ENCODE data around the gene HAPLN1.

The HAPLN1 gene

GRCh38 chr5:83686251-83686650, 34.4 kb downstream of the HAPLN1 start:
- H3K4me3 ChIP-seq (ENCODE audit: low read depth, low read length), result no peak overlapping the region
- DNase-seq (ENCODE audit: low read depth), result no peak
- TF ChIP-seq CTCF (IDR thresholded peaks at IDR 0.05; ENCODE audit: insufficient read depth, low read depth, low read length, missing control alignments), result no peak

GRCh38 chr5:83683836-83684235, 36.8 kb downstream of the HAPLN1 start:
- H3K4me3 ChIP-seq (ENCODE audit: low read depth, low read length), result no peak overlapping the region
- TF ChIP-seq CTCF (IDR thresholded peaks at IDR 0.05; ENCODE audit: insufficient read depth, low read depth, low read length, missing control alignments), result no peak
- no peak for DNase-seq (ENCODE audit: low read depth)

GRCh38 chr5:83672646-83673045, 48.0 kb downstream of the HAPLN1 start:
- no peak overlapping the region for H3K4me3 ChIP-seq (ENCODE audit: low read depth, low read length)
- TF ChIP-seq CTCF (IDR thresholded peaks at IDR 0.05; ENCODE audit: insufficient read depth, low read depth, low read length, missing control alignments), result no peak
- no peak for DNase-seq (ENCODE audit: low read depth)

DNA sequence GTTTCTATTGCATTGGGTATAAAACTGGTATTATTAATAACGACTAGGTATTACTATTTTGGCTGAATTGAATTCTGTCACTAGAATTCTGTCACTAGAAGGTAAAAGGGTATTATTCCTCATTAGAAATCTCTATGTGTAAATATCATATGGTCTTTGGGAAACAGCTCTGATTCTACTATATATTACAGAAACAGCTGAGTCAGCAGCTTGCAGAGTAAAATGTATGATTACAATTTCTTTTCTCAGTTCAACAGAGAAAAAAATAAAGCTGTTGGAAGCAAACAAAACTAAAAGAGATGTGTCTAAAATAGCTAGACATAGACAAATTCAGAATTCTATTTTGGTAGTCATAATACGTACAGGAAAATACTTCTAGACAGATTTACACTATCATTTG, 48.5 kb downstream of the HAPLN1 start:
- no peak overlapping the region for H3K4me3 ChIP-seq (ENCODE audit: low read depth, low read length)
- no peak for TF ChIP-seq CTCF (IDR thresholded peaks at IDR 0.05; ENCODE audit: insufficient read depth, low read depth, low read length, missing control alignments)
- no peak for DNase-seq (ENCODE audit: low read depth)

- no peak for TF ChIP-seq CTCF (IDR thresholded peaks at IDR 0.05; ENCODE audit: insufficient read depth, low read depth, low read length, missing control alignments)
- no peak for DNase-seq (ENCODE audit: low read depth)
- no peak overlapping the region for H3K4me3 ChIP-seq (ENCODE audit: low read depth, low read length)
Measured at GRCh38 chr5:83665631-83666030, 55.0 kb downstream of the HAPLN1 start.

- no peak overlapping the region for H3K4me3 ChIP-seq (ENCODE audit: low read depth, low read length)
- TF ChIP-seq CTCF (IDR thresholded peaks at IDR 0.05; ENCODE audit: insufficient read depth, low read depth, low read length, missing control alignments), result no peak
- DNase-seq (ENCODE audit: low read depth), result peak; percentile 42
Measured at GRCh38 chr5:83662558-83662957, 58.1 kb downstream of the HAPLN1 start.

DNA sequence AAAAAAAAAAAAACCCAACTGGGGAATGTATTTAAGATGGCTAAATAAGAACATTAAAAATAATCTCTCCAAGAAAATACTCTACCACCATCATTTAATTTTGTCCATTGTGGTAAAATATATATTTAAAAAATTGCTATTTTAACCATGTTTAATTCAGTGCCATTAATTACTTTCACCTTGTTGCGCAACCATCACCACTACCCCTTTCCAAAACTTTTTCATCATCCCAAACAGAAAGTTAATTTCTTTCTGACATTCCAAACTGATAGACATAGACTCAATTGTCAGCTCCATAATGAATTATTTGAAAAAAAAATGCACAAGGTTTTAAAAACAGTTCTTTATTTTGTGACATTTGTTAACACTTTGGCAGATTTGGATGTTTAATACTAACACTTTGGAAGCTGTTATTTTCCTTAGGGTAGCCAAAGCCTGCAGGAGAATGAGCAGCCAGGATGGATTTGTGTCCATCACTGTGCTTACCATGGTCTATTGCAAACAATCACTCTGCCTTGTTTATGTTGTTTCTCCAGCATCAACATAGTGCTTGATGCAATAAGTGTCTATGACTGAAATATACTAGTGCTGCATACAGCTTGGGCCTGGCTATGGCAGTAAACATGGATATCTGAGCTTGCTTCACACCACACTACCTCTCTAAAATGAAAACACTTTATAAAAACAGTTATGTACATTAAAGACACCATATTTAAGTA, 62.7 kb downstream of the HAPLN1 start:
- H3K4me3 ChIP-seq (ENCODE audit: low read depth, low read length), result no peak overlapping the region
- no peak for TF ChIP-seq CTCF (IDR thresholded peaks at IDR 0.05; ENCODE audit: insufficient read depth, low read depth, low read length, missing control alignments)
- DNase-seq (ENCODE audit: low read depth), result no peak
